RWPE2 (cell line): Measurements from ENCODE around the gene C19orf73.
"Not testable (repeated sequence)": the region's sequence is repeated elsewhere in the genome, so short reads cannot be mapped to it uniquely, and the experiment has no call there.

Experiments
- ATAC-seq: fragments of 200-7000 bp; cut with Tn5 transposase; 3 replicates; pipeline ENCODE4 v1.9.1; 2021; ENCODE audit warnings: low read depth
- DNase-seq: peaks from one replicate; pipeline ENCODE4 v3.0.0-alpha.2; 2020; ENCODE audit warnings: low spot score
- H3K27ac ChIP-seq: fragments of 450-650 bp; 2 replicates; pipeline ENCODE4 v1.5.1; 2017; ENCODE audit warnings: mild to moderate bottlenecking; ENCODE audit not compliant: poor library complexity, severe bottlenecking
- H3K27me3 ChIP-seq: fragments of 250-450 bp; sonication (Bioruptor Pico); 2 replicates; pipeline ENCODE4 v1.5.1; 2021; ENCODE audit warnings: mild to moderate bottlenecking, moderate library complexity; ENCODE audit not compliant: insufficient read depth, poor library complexity, severe bottlenecking
- H3K36me3 ChIP-seq: fragments of 250-450 bp; sonication (Bioruptor Pico); 2 replicates; pipeline ENCODE4 v1.5.1; 2020; ENCODE audit warnings: low read depth, mild to moderate bottlenecking, moderate library complexity
- H3K4me1 ChIP-seq: fragments of 250-450 bp; sonication (Bioruptor Pico); 2 replicates; pipeline ENCODE4 v1.5.1; 2021; ENCODE audit warnings: mild to moderate bottlenecking, moderate library complexity; ENCODE audit not compliant: insufficient read depth, poor library complexity, severe bottlenecking
- H3K4me3 ChIP-seq: fragments of 250-450 bp; sonication (Bioruptor Pico); 2 replicates; pipeline ENCODE4 v1.5.1; 2021; ENCODE audit warnings: mild to moderate bottlenecking, moderate library complexity; ENCODE audit not compliant: severe bottlenecking
- H3K9me3 ChIP-seq: fragments of 250-450 bp; sonication (Bioruptor Pico); 2 replicates; pipeline ENCODE4 v1.5.1; 2021; ENCODE audit warnings: mild to moderate bottlenecking, moderate library complexity; ENCODE audit not compliant: severe bottlenecking
- TF ChIP-seq, protein P1 (sequence below): fragments of 450-650 bp; IDR thresholded peaks from one replicate; pipeline ENCODE4 v1.5.1; 2017; ENCODE audit warnings: mild to moderate bottlenecking, moderate library complexity; ENCODE audit not compliant: poor library complexity, severe bottlenecking

C19orf73 gene

DNA sequence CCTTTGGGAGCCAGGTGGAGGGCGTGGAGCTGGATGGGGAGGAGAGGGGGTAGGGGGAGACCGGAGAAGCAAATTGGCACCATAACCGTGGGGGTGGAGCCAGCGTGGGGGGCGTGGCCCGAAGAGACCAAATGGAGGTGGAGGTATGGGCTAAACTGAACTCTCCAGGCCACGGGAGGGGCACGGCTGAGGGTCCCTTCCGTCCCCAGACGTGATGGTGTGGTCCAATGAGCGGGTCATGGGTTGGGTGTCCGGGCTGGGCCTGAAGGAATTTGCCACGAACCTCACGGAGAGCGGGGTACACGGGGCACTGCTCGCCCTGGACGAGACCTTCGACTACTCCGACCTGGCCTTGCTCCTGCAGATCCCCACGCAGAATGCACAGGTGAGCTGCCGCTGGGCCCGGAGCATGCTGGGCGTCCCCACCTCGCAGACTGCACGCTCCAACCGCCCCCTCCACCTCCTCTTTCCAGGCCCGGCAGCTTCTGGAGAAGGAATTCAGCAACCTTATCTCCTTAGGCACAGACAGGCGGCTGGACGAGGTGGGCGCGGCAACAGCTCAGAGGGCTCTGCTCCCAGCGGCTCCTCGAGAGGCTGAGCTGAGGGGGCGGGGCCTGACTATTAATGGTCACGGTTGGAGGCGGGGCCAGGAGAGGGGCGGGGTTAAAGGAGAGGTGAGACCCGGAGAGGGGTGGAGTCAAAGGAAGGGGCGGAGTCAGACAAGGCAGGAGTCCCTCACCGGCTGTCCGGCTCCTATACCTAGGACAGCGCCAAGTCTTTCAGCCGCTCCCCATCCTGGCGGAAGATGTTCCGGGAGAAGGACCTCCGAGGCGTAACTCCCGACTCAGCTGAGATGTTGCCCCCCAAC is 30.1 kb upstream of the C19orf73 start:
- Histone ChIP-seq H3K36me3 (no peaks in the 10 kb centered on the region), H3K4me3 (peak overlapping the region; percentile 49), H3K9me3 (no peaks in the 10 kb centered on the region), H3K4me1 (no peaks in the 10 kb centered on the region), H3K27ac (peak overlapping the region; percentile 55), H3K27me3 (no peaks in the 10 kb centered on the region)
- DNase-seq, result peak; percentile 100
- ATAC-seq, result peak; percentile 61
- TF ChIP-seq, protein P1, sequence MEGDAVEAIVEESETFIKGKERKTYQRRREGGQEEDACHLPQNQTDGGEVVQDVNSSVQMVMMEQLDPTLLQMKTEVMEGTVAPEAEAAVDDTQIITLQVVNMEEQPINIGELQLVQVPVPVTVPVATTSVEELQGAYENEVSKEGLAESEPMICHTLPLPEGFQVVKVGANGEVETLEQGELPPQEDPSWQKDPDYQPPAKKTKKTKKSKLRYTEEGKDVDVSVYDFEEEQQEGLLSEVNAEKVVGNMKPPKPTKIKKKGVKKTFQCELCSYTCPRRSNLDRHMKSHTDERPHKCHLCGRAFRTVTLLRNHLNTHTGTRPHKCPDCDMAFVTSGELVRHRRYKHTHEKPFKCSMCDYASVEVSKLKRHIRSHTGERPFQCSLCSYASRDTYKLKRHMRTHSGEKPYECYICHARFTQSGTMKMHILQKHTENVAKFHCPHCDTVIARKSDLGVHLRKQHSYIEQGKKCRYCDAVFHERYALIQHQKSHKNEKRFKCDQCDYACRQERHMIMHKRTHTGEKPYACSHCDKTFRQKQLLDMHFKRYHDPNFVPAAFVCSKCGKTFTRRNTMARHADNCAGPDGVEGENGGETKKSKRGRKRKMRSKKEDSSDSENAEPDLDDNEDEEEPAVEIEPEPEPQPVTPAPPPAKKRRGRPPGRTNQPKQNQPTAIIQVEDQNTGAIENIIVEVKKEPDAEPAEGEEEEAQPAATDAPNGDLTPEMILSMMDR, result no peak

DNA sequence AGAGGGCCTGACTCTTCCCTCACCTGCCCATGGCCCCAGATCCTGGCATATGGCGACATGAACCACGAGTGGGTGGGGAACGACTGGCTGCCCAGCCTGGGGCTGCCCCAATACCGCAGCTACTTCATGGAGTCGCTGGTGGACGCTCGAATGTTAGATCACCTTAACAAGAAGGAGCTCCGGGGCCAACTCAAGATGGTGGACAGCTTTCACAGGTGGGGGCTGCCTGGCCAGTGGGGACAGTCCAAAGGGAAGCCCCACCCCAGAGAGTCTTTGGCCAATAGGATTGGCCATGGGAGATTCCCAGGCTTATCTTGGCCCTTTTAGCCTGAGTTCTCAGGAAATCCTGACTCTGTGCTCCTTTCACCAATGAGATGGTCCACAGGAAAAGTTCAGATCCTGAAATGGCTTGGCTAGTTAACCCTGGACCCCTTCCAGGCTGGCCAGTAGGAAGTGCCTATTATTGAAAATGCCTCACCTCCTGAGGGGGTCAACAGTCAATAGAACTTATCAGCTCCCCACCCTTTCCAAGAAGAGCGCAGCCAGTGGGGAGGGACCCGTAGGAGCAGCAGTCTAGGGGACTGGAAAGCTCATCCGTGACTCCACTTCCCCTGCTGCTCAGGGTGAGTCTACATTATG is 29.2 kb upstream of the C19orf73 start:
- H3K4me3 ChIP-seq, result no peak overlapping the region
- TF ChIP-seq, protein P1, result no peak
- no peak for ATAC-seq

GRCh38 chr19:49146408-49146770 is 27.4 kb upstream of the C19orf73 start:
- H3K4me3 ChIP-seq, ATAC-seq, H3K27me3 ChIP-seq, H3K27ac ChIP-seq, H3K36me3 ChIP-seq, H3K9me3 ChIP-seq, H3K4me1 ChIP-seq, DNase-seq: not testable (repeated sequence)

More for the DNA sequence above, 29.2 kb upstream of the C19orf73 start:
- no peaks in the 10 kb centered on the region for H3K4me1 ChIP-seq
- H3K36me3 ChIP-seq, result no peaks in the 10 kb centered on the region
- no peaks in the 10 kb centered on the region for H3K27me3 ChIP-seq
- no peaks in the 10 kb centered on the region for H3K9me3 ChIP-seq
- no peak for DNase-seq
- H3K27ac ChIP-seq, result no peak overlapping the region

DNA sequence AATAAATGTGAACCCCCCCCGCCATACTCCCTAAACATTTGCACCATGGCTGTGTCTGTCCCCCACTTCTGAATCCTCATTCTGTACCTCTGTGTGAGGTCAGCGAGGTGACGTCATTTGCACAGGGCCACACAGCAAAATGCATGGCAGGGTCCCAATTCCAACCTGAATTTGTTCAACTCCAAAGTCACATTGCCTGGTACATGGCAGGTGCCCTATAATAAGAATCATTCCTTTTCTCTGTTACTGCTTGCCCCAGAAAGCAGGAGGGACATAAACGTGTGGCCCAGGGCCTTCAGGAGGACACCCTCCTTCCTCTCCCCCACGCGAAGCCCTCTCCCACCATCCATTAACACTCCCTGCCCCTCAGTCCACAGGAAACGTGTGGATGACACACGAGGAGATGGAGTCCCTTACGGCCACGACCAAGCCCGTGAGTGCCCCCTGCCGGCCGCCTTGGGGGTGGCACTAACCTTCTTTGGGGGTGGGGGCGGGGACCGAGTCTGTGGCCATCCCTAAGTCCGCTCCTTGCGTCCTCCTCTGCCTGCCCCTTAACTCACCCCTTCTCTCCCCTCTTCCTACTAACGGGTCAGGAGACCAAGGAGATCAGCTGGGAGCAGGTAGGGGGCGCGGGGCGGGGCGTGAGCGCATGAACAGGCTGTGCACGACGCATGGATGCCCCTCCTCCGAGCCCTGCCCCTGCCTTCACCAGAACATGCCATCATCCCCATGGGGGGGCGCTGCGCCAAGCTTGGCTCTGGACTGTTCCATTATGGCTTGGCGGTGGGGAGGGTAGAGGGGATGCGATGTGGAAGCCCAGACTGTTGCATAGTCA is 26.8 kb upstream of the C19orf73 start:
- Histone ChIP-seq H3K4me1 (no peaks in the 10 kb centered on the region), H3K4me3 (no peak overlapping the region), H3K9me3 (no peaks in the 10 kb centered on the region), H3K36me3 (no peaks in the 10 kb centered on the region), H3K27ac (no peak overlapping the region), H3K27me3 (no peaks in the 10 kb centered on the region)
- TF ChIP-seq, protein P1, result peak; percentile 85
- no peak for ATAC-seq
- no peak for DNase-seq

DNA sequence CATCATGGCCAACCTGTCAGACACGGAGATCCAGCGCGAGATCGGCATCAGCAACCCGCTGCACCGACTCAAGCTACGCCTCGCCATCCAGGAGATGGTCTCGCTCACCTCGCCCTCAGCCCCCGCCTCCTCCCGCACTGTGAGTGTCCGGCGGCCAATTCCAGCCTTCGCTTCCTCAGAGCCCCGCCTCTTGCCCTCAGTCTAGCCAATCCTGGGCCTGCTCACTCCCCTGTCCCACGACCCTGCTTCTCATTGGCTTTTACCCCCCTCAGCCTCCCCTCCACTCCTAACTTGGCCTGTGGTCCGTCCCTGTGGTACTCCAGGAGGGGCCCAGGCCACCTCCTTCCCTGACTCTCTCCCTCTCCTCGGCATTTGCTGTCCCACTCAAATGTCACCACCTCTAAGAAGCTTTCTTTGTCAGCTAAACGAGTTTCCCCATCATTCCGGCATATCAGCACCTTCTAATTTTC is 24.0 kb upstream of the C19orf73 start:
- ATAC-seq, result peak; percentile 100
- peak overlapping the region; percentile 45 for H3K4me3 ChIP-seq

More for the DNA sequence above, 24.0 kb upstream of the C19orf73 start:
- TF ChIP-seq, protein P1, result no peak
- Histone ChIP-seq H3K4me1 (no peaks in the 10 kb centered on the region), H3K9me3 (no peaks in the 10 kb centered on the region), H3K36me3 (no peaks in the 10 kb centered on the region), H3K27me3 (no peaks in the 10 kb centered on the region), H3K27ac (no peak overlapping the region)
- DNase-seq, result peak; percentile 93
